ENCODE measurements around the gene CHD6.

CHD6 gene

DNA sequence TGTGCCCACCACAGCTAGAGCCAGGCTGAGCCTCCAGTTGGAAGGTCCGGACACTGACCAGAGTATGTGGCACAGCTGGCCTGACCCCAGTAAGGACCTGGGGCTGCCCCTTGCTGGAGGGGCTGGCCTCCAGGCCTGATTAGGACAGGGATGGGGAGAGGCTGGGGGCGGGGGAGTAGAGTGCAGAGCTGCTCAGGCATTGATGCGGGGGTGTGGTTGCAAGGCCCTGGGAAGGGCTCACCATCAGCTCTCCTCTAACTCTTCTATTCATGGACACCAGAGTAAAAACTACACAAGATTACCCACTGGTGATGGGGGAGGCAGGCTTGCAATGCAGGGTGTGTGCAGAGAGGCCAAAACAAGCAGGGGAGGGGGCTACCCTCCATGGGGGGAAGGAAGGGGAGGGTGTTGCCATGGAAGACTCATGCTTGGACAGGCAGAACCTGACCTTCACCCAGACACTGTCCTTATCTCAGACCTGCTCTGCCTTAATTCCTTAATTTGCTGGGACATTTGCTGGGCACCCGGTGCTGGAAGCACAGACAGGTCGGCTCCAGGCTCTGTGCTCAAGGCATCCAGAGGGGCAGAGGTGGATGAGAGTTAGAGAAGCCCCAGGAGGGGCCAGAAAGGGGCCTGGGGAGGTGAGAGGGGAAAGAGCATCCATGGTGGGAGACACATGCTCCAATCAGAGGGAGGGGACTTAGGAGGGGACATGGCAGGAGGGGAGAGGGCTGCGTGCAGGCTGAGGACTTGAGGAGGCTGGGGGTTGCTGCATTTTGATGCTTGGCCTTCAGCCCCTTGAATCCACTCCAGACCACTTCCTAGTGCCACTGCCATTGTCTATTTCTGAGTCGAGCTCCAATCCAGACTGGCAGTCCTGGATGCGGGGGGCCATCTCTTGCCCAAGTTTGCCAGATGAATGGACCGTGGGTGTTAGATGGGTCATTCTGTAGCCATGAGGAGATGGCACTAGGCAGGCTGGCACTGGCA is 244.0 kb downstream of the CHD6 start:
- Mint-ChIP-seq H3K9me3 (no peaks in the 10 kb centered on the region), H3K4me1 (no peaks in the 10 kb centered on the region), H3K4me3 (no peak overlapping the region), H3K27ac (ENCODE audit: low read depth) (no peak overlapping the region), H3K36me3 (ENCODE audit: insufficient read depth) (no peaks in the 10 kb centered on the region), H3K27me3 (peaks cover 75% of the 10 kb centered on the region)
- no peak for ATAC-seq (replicated peaks; ENCODE audit: extremely low read depth, poor library complexity, severe bottlenecking)
- no peak for DNase-seq (ENCODE audit: low spot score in 2 of 2)

DNA sequence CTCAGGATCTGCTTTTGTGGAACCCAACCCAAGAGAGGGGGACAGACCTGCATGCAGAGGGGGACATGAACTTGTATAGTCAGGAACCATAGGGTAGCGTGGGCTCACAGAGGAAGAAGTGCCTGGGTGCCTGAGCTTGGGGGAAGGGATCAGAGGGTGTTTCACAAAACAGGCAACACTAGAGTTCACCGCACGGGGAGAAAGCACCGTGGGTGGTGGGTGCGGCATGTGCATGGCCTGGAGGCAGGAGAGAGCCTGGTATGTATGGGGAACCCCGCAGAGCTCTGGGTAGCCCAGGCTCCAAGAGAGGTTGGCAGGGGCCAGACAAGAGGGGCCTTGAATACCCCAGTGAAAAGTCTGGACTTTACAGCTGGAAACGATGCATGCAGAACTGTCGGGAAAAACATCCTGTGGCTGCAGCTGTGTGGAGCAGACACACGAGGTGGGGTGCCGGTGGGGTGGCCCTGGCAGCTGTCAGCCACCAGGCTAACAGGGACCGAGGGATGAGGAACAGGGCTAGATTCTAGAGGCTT is 244.9 kb downstream of the CHD6 start:
- H3K4me3 Mint-ChIP-seq = no peak overlapping the region
- peaks cover 76% of the 10 kb centered on the region for H3K27me3 Mint-ChIP-seq

DNA sequence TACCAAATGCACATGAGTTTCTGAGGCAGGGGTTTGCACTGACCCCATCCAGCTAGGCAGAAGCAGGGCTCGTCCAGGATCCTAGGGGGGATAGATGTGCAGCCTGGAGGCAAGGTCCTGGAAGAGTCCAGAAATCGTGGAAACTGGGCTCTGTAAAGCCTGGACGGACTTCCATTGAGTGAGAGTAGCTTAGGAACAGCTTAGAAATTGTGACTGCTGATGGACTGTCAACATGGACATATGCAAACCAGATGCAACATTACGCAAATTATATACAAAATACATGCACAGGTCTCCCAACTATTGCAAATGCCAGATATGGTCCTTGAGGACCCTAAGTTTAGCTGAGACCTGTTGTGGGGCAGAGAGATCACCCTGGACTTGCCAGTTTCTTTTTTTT is 246.8 kb downstream of the CHD6 start:
- no peak overlapping the region for H3K4me3 Mint-ChIP-seq
- ATAC-seq (replicated peaks; ENCODE audit: extremely low read depth, poor library complexity, severe bottlenecking) (no peak), DNase-seq (ENCODE audit: low spot score in 2 of 2) (no peak)
- no peak overlapping the region for H3K27ac Mint-ChIP-seq (ENCODE audit: low read depth)
- H3K4me1 Mint-ChIP-seq = no peaks in the 10 kb centered on the region
- H3K27me3 Mint-ChIP-seq = peaks cover 76% of the 10 kb centered on the region
- no peaks in the 10 kb centered on the region for H3K9me3 Mint-ChIP-seq
- no peaks in the 10 kb centered on the region for H3K36me3 Mint-ChIP-seq (ENCODE audit: insufficient read depth)

More for the DNA sequence above, 244.9 kb downstream of the CHD6 start:
- Mint-ChIP-seq H3K27ac (ENCODE audit: low read depth) (no peak overlapping the region), H3K9me3 (no peaks in the 10 kb centered on the region), H3K36me3 (ENCODE audit: insufficient read depth) (no peaks in the 10 kb centered on the region), H3K4me1 (no peaks in the 10 kb centered on the region)
- ATAC-seq (replicated peaks; ENCODE audit: extremely low read depth, poor library complexity, severe bottlenecking) = no peak
- DNase-seq (ENCODE audit: low spot score in 2 of 2) = no peak

DNA sequence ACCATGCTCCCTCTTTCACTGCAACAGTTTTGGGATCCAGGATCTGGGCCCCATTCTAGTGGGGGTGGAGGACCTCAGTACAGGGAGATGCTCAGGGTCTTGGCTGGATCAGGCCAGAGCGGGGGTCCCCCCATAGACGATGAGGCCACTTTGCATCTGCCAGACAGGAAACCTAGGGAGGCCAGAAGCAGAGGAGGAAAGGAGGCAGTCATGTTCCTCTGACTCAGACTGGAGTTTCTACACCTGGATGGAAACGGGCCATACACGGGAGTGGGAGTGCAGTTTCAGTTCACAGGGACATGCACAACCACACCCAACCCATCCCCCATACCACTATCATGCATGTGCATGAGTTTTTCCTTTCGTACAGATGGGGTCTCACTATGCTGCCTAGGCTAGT is 248.0 kb downstream of the CHD6 start:
- Mint-ChIP-seq H3K9me3 (no peaks in the 10 kb centered on the region), H3K27me3 (peaks cover 72% of the 10 kb centered on the region), H3K4me1 (no peaks in the 10 kb centered on the region), H3K36me3 (ENCODE audit: insufficient read depth) (no peaks in the 10 kb centered on the region), H3K27ac (ENCODE audit: low read depth) (no peak overlapping the region), H3K4me3 (no peak overlapping the region)
- DNase-seq (ENCODE audit: low spot score in 2 of 2) (no peak), ATAC-seq (replicated peaks; ENCODE audit: extremely low read depth, poor library complexity, severe bottlenecking) (no peak)

DNA sequence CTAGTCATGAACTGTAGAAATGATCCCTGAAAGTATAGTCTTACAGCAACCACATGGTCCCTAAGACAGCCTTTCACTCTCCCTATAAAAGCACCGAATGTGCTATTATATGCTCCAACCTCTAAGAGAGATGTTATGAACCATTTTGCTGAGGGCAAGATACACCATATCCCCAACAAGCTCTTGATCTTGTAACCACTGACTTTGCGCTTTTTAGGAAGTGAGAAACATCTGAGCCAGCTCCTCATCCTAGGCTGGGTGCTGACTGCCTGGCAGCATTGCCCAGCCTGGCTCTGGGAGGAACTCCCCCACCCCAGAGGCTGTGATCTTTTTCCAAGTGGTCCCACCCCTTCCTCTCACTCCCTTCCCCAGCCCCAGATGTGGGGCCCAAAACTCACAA is 248.5 kb downstream of the CHD6 start:
- Mint-ChIP-seq H3K4me3 (no peak overlapping the region), H3K4me1 (no peaks in the 10 kb centered on the region), H3K36me3 (ENCODE audit: insufficient read depth) (no peaks in the 10 kb centered on the region), H3K27ac (ENCODE audit: low read depth) (no peak overlapping the region), H3K9me3 (no peaks in the 10 kb centered on the region), H3K27me3 (peaks cover 76% of the 10 kb centered on the region)
- ATAC-seq (replicated peaks; ENCODE audit: extremely low read depth, poor library complexity, severe bottlenecking) (no peak), DNase-seq (ENCODE audit: low spot score in 2 of 2) (no peak)

DNA sequence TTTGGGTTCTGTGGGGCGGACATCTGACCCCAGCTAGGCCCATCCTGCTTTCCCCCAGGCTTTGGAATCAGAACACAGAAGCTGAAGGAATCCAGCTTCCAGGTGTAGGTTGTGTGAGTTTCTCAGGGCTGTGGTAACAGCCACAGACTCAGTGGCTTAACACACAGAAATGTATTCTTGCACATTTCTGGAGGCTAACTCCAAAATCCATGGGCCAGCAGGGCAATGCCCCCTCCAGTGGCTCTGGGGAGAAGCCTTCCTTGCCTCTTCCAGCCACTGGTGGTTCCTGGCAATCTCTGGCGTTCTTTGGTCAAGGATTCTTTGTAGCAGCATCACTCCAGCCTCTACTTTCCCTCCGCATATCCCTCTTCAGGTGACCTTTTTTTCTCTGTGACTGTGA is 250.2 kb downstream of the CHD6 start:
- H3K36me3 Mint-ChIP-seq (ENCODE audit: insufficient read depth) = no peaks in the 10 kb centered on the region
- no peaks in the 10 kb centered on the region for H3K9me3 Mint-ChIP-seq
- no peak overlapping the region for H3K27ac Mint-ChIP-seq (ENCODE audit: low read depth)
- ATAC-seq (replicated peaks; ENCODE audit: extremely low read depth, poor library complexity, severe bottlenecking) (no peak), DNase-seq (ENCODE audit: low spot score in 2 of 2) (no peak)
- H3K4me1 Mint-ChIP-seq = no peaks in the 10 kb centered on the region
- peak overlapping the region; percentile 3 for H3K4me3 Mint-ChIP-seq
- peaks cover 64% of the 10 kb centered on the region for H3K27me3 Mint-ChIP-seq

- no peaks in the 10 kb centered on the region for H3K36me3 Mint-ChIP-seq (ENCODE audit: insufficient read depth)
- no peak overlapping the region for H3K27ac Mint-ChIP-seq (ENCODE audit: low read depth)
- peak overlapping the region; percentile 3 for H3K4me3 Mint-ChIP-seq
- peaks cover 59% of the 10 kb centered on the region for H3K27me3 Mint-ChIP-seq
- no peaks in the 10 kb centered on the region for H3K4me1 Mint-ChIP-seq
- H3K9me3 Mint-ChIP-seq = no peaks in the 10 kb centered on the region
- ATAC-seq (replicated peaks; ENCODE audit: extremely low read depth, poor library complexity, severe bottlenecking) (no peak), DNase-seq (ENCODE audit: low spot score in 2 of 2) (no peak)
Measured at GRCh38 chr20:41367393-41367695, 250.8 kb downstream of the CHD6 start.

DNA sequence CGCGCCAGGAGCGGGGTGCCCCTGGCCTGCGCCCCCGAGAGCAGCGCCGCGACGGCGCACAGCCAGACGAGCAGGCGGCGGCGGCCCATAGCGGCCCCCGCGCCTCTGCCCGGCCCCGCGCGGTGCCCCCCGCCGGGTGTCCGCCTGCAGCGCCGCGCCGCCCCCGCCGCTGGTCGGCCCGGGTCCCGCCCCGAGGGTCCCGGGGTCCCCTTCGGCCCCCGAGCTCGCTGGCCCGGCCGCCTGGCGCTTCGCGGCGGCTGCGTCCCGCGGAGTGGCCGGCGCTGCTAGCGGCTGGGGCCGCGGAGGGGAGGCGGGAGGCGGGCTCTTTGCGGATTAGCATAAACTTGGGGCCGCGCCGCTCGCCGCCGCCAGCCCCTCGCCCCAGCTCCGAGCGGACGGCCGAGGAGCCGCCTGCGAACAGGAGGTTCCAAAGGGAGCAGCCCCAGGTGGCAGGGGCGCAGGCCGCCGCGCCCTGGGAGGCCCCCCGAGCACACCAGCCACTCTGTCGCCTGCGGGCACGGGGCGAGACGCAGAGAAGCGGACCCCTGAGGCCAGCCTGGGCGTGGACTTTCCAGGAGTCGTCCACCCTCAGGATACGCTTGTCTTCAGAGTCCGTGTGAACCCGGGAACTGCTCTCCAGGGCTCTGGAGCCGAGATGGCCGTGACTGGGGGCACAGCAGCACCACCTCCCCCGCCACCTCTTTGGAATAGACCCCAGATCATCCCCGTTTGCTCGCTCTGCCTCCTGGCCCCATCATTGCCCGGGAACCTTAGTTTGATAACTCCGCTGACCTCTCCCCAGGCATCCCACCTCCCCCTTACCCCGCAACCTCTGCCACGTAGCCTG is 251.4 kb downstream of the CHD6 start, which contains the start of gene EMILIN3:
Gene EMILIN3 (minus strand): TSS at position 273 of the 847 bp plus-strand sequence. CDS start 184 bp downstream, at position 89.
- Mint-ChIP-seq H3K9me3 (no peaks in the 10 kb centered on the region), H3K4me1 (no peaks in the 10 kb centered on the region), H3K36me3 (ENCODE audit: insufficient read depth) (no peaks in the 10 kb centered on the region), H3K27me3 (peaks cover 59% of the 10 kb centered on the region), H3K4me3 (peak within 1 kb of the TSS; percentile 3), H3K27ac (ENCODE audit: low read depth) (no peak within 1 kb of the TSS)
- ATAC-seq (replicated peaks; ENCODE audit: extremely low read depth, poor library complexity, severe bottlenecking) = no peak
- no peak for DNase-seq (ENCODE audit: low spot score in 2 of 2)

DNA sequence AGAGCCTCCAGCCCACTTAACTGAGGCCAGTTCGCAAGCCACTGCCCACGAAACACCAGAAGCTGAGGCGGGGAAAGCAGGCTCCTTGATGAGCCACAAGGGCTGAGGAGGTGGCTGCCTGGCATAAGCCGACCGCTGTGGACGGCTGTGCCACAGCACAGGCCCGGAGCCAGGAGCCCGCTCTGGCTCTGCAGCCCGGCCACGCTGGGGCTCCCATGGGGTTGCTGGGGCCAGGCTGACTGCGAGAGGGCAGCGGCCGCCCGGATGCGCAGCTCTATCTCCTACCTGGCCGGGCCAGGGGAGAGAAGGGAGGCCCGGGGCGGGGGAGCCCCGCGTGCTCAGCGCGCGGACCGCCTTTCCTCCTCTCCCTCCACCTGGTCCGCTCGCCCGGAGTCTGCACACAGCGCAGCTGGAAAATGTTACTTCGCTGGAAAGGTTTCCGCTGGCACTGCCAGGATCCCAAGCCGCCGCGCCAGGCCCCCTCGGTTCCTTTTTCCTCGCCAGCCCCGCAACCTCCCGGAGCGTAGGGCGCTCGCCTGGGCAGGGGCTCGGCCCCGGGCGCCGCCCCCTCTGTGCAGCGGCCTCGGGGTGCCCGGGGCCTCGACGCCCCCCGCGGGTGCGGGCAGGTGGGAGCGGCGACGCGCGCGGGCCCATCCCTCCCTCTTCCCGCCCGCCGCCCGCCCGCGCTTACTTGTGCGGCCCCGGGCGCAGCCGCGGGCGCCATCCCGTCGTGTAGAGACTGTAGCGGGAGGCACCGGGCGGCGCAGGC is 252.2 kb downstream of the CHD6 start:
- ATAC-seq (replicated peaks; ENCODE audit: extremely low read depth, poor library complexity, severe bottlenecking) (no peak), DNase-seq (ENCODE audit: low spot score in 2 of 2) (no peak)
- peaks cover 53% of the 10 kb centered on the region for H3K27me3 Mint-ChIP-seq
- no peaks in the 10 kb centered on the region for H3K36me3 Mint-ChIP-seq (ENCODE audit: insufficient read depth)
- no peak overlapping the region for H3K27ac Mint-ChIP-seq (ENCODE audit: low read depth)
- H3K9me3 Mint-ChIP-seq = no peaks in the 10 kb centered on the region
- no peaks in the 10 kb centered on the region for H3K4me1 Mint-ChIP-seq
- no peak overlapping the region for H3K4me3 Mint-ChIP-seq

DNA sequence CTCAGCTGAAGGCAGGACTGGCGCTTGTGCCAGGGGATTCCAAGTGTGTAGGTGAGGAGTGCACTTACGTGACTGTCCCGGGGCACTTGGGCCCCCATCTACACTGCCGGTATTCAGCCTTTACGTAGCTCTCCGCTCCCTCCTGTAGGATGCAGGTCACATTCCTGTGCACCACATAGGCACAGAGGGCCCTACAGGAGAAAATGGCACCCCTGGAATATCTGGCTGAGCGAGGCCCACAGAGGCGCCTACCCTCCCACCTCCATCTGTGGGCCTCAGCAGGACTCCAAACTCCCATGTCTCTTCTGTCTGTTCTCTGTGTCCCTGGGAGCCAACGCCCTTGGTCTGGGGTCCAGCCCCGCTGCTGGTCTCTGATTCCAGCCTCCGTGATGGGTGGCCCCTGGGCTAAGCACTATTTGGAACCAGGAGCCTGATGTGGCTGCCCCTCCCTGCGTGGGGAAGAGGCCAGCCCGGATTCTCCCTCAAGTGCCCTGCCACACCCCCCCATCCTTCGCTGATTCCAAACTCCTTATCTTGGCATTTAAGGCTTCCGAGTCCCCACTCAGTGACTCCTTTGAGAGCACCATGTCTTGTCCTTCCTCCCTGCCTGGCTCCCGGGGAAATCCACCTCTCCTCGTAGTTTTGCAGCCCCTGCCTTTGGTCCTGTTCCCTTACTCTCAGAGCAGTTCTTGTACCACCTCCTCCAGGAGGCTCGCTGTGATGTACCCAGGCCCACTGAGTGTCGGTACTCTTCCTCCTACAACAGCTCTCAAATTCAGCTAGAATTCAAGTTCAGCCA is 253.0 kb downstream of the CHD6 start:
- no peak overlapping the region for H3K4me3 Mint-ChIP-seq

GRCh38 chr20:41364236-41364855 is 253.8 kb downstream of the CHD6 start:
- H3K27ac Mint-ChIP-seq (ENCODE audit: low read depth) = no peak overlapping the region
- H3K4me3 Mint-ChIP-seq = no peak overlapping the region

More for the DNA sequence above, 253.0 kb downstream of the CHD6 start:
- H3K36me3 Mint-ChIP-seq (ENCODE audit: insufficient read depth) = no peaks in the 10 kb centered on the region
- H3K27ac Mint-ChIP-seq (ENCODE audit: low read depth) = no peak overlapping the region
- no peak for DNase-seq (ENCODE audit: low spot score in 2 of 2)
- H3K4me1 Mint-ChIP-seq = no peaks in the 10 kb centered on the region
- H3K27me3 Mint-ChIP-seq = peaks cover 47% of the 10 kb centered on the region
- ATAC-seq (replicated peaks; ENCODE audit: extremely low read depth, poor library complexity, severe bottlenecking) = no peak
- H3K9me3 Mint-ChIP-seq = no peaks in the 10 kb centered on the region

More at GRCh38 chr20:41364236-41364855, 253.8 kb downstream of the CHD6 start:
- ATAC-seq (replicated peaks; ENCODE audit: extremely low read depth, poor library complexity, severe bottlenecking) = no peak
- Mint-ChIP-seq H3K4me1 (no peaks in the 10 kb centered on the region), H3K27me3 (peaks cover 39% of the 10 kb centered on the region), H3K36me3 (ENCODE audit: insufficient read depth) (no peaks in the 10 kb centered on the region), H3K9me3 (no peaks in the 10 kb centered on the region)
- no peak for DNase-seq (ENCODE audit: low spot score in 2 of 2)
